HFF-Myc (cell line): ENCODE data around the gene IL1RL2.

Experiments used
- DNase-seq: peaks from one replicate; pipeline ENCODE4 v3.0.0-alpha.2; 2011; ENCODE audit warnings: low read depth; ENCODE audit errors: extremely low read depth
- H3K4me3 ChIP-seq: replicated peaks from 2 replicates; pipeline ENCODE4 v1.5.1; 2011; ENCODE audit warnings: low read depth, mild to moderate bottlenecking, control low read depth, low read length
- CTCF ChIP-seq: IDR thresholded peaks from 2 replicates; pipeline ENCODE4 v1.5.1; 2012; ENCODE audit warnings: mild to moderate bottlenecking, low read depth, low read length, control low read depth; ENCODE audit errors: missing control alignments

IL1RL2 gene

GRCh38 chr2:102236132-102236531, 49.3 kb downstream of the IL1RL2 start:
- no peak overlapping the region for H3K4me3 ChIP-seq
- DNase-seq = no peak
- no peak for TF ChIP-seq CTCF

- H3K4me3 ChIP-seq = no peak overlapping the region
- no peak for DNase-seq
- TF ChIP-seq CTCF = no peak
Observed at GRCh38 chr2:102237176-102237575, 50.4 kb downstream of the IL1RL2 start.

- no peak for TF ChIP-seq CTCF
- DNase-seq = peak; percentile 51
- no peak overlapping the region for H3K4me3 ChIP-seq
Observed at GRCh38 chr2:102238039-102238756, 51.4 kb downstream of the IL1RL2 start.

- no peak overlapping the region for H3K4me3 ChIP-seq
- no peak for TF ChIP-seq CTCF
- no peak for DNase-seq
Observed at GRCh38 chr2:102238778-102239177, 52.0 kb downstream of the IL1RL2 start.

GRCh38 chr2:102239344-102239743, 52.5 kb downstream of the IL1RL2 start:
- no peak for TF ChIP-seq CTCF
- no peak for DNase-seq
- no peak overlapping the region for H3K4me3 ChIP-seq

- H3K4me3 ChIP-seq = no peak overlapping the region
- peak; percentile 75 for DNase-seq
- peak; percentile 98 for TF ChIP-seq CTCF
Observed at GRCh38 chr2:102240640-102241370, 54.0 kb downstream of the IL1RL2 start.
